IPS DF 6.9 (cell line): ENCODE measurements around the gene ARID4A.
"Not testable (repeated sequence)": the region's sequence is repeated elsewhere in the genome, so short reads cannot be mapped to it uniquely, and the experiment has no call there.

Experiments used
- DNase-seq: peaks from one replicate; pipeline ENCODE4 v3.0.0-alpha.2; 2013; ENCODE audit warnings: low read depth, low spot score
- H3K27ac ChIP-seq: one replicate; pipeline ENCODE4 v1.5.1; 2013; ENCODE audit warnings: low read length, control low read depth
- H3K27me3 ChIP-seq: 2 replicates; pipeline ENCODE4 v1.6.1; 2013; ENCODE audit warnings: mild to moderate bottlenecking, low read length; ENCODE audit not compliant: control insufficient read depth, insufficient read depth
- H3K36me3 ChIP-seq: 2 replicates; pipeline ENCODE4 v1.6.1; 2013; ENCODE audit warnings: low read length; ENCODE audit not compliant: control insufficient read depth, insufficient read depth
- H3K4me1 ChIP-seq: 2 replicates; pipeline ENCODE4 v1.6.1; 2013; ENCODE audit warnings: low read length; ENCODE audit not compliant: control insufficient read depth, insufficient read depth
- H3K4me3 ChIP-seq: 2 replicates; pipeline ENCODE4 v1.5.1; 2013; ENCODE audit warnings: mild to moderate bottlenecking, low read length
- H3K9me3 ChIP-seq: 2 replicates; pipeline ENCODE4 v1.6.1; 2013; ENCODE audit warnings: low read length, inconsistent platforms; ENCODE audit not compliant: control insufficient read depth, insufficient read depth
- WGBS: extraction: QIAGEN DNeasy Blood & Tissue Kit; methylation state at CpG from one replicate; pipeline ENCODE4 v1.1.7; 2013; ENCODE audit warnings: mixed read lengths, missing lambda C conversion rate; ENCODE audit not compliant: insufficient read length, insufficient coverage; 5-methylcytosine and 5-hydroxymethylcytosine counted together

The ARID4A gene

GRCh38 chr14:58313699-58314098, 15.3 kb downstream of the ARID4A start:
- WGBS: no CpG with 5 or more reads among the region's 1 CpG
- H3K4me1 ChIP-seq: no peaks in the 10 kb centered on the region
- H3K9me3 ChIP-seq: no peaks in the 10 kb centered on the region
- no peak overlapping the region for H3K27ac ChIP-seq
- no peak for DNase-seq
- H3K36me3 ChIP-seq: no peaks in the 10 kb centered on the region; the same call in 1 of the 2 replicates
- no peak overlapping the region for H3K4me3 ChIP-seq
- H3K27me3 ChIP-seq: no peaks in the 10 kb centered on the region

GRCh38 chr14:58315606-58316005, 17.3 kb downstream of the ARID4A start:
- Histone ChIP-seq H3K27me3 (no peaks in the 10 kb centered on the region), H3K36me3 (no peaks in the 10 kb centered on the region; the same call in 1 of the 2 replicates), H3K4me1 (no peaks in the 10 kb centered on the region), H3K9me3 (no peaks in the 10 kb centered on the region), H3K4me3 (no peak overlapping the region), H3K27ac (no peak overlapping the region)
- no CpG with 5 or more reads among the region's 1 CpG for WGBS
- no peak for DNase-seq

DNA sequence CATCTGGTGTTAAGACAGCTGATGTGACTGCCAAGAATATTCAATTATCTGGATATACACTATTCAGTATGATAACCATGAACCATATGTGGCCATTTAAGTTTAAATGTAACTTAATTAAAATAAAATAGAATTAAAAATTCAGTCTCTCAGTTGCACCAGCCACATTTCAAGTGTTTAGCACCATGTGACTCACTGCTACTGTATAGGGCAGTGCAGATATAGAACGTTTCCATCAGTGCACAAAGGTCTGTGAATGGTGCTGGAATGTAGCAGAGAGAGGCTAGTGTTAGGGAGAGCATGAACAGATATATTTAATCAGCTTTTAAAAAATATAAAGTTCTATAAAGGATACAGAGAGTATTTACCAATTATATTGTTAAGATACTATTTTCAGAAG, 28.7 kb downstream of the ARID4A start:
- Histone ChIP-seq H3K27ac (no peak overlapping the region), H3K4me3 (no peak overlapping the region), H3K27me3 (no peaks in the 10 kb centered on the region), H3K36me3 (no peaks in the 10 kb centered on the region; the same call in 1 of the 2 replicates), H3K9me3 (no peaks in the 10 kb centered on the region), H3K4me1 (no peaks in the 10 kb centered on the region; the same call in 1 of the 2 replicates)
- no peak for DNase-seq
- no CpG with 5 or more reads among the region's 1 CpG for WGBS

DNA sequence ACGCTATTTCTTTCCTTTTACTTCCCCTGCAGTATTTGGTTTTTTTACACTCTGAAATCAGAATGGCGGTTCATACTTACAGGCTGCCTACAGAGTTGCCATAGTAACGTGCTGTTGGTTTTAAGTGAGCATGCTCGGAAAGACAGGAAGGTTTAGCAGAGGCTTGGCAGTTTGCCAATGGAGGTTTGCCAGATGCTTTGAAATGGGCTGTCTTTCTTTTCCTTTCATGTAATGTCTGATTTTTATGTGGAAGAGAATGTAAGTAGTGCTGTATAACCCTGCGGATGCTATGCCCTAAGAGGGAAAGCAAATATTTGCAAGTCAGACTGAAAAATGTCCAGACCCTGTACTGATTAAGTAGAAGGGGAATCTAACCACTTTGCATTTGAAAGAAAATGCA, 32.8 kb downstream of the ARID4A start:
- no peaks in the 10 kb centered on the region; the same call in 1 of the 2 replicates for H3K36me3 ChIP-seq
- peak; percentile 11 for DNase-seq
- H3K4me3 ChIP-seq: no peak overlapping the region
- H3K27ac ChIP-seq: no peak overlapping the region
- H3K4me1 ChIP-seq: no peaks in the 10 kb centered on the region; the same call in 1 of the 2 replicates
- no peaks in the 10 kb centered on the region for H3K27me3 ChIP-seq
- H3K9me3 ChIP-seq: no peaks in the 10 kb centered on the region
- WGBS: no CpG with 5 or more reads among the region's 5 CpGs

GRCh38 chr14:58332561-58332960, 34.2 kb downstream of the ARID4A start:
- no peaks in the 10 kb centered on the region for H3K27me3 ChIP-seq
- H3K27ac ChIP-seq: no peak overlapping the region
- no peak overlapping the region for H3K4me3 ChIP-seq
- no peaks in the 10 kb centered on the region for H3K9me3 ChIP-seq
- WGBS: no CpG with 5 or more reads among the region's 3 CpGs
- H3K36me3 ChIP-seq: no peaks in the 10 kb centered on the region; the same call in 1 of the 2 replicates
- no peak for DNase-seq
- H3K4me1 ChIP-seq: no peaks in the 10 kb centered on the region; the same call in 1 of the 2 replicates

- not testable (repeated sequence) for H3K36me3 ChIP-seq, H3K4me3 ChIP-seq, H3K4me1 ChIP-seq, H3K9me3 ChIP-seq, H3K27me3 ChIP-seq, DNase-seq, H3K27ac ChIP-seq
- WGBS: no CpG with 5 or more reads among the region's 4 CpGs
Observed at GRCh38 chr14:58339666-58340065, 41.3 kb downstream of the ARID4A start.

- Histone ChIP-seq H3K27me3 (no peaks in the 10 kb centered on the region), H3K27ac (no peak overlapping the region), H3K4me3 (no peak overlapping the region), H3K4me1 (no peaks in the 10 kb centered on the region), H3K9me3 (no peaks in the 10 kb centered on the region), H3K36me3 (no peaks in the 10 kb centered on the region; the same call in 1 of the 2 replicates)
- DNase-seq: no peak
- WGBS: no CpG with 5 or more reads among the region's 4 CpGs
Observed at GRCh38 chr14:58341152-58341748, 42.9 kb downstream of the ARID4A start.

GRCh38 chr14:58343535-58343934, 45.2 kb downstream of the ARID4A start:
- not testable (repeated sequence) for H3K4me1 ChIP-seq, DNase-seq, H3K9me3 ChIP-seq, H3K4me3 ChIP-seq, H3K27me3 ChIP-seq, H3K27ac ChIP-seq, H3K36me3 ChIP-seq
- WGBS: no CpG with 5 or more reads among the region's 3 CpGs

DNA sequence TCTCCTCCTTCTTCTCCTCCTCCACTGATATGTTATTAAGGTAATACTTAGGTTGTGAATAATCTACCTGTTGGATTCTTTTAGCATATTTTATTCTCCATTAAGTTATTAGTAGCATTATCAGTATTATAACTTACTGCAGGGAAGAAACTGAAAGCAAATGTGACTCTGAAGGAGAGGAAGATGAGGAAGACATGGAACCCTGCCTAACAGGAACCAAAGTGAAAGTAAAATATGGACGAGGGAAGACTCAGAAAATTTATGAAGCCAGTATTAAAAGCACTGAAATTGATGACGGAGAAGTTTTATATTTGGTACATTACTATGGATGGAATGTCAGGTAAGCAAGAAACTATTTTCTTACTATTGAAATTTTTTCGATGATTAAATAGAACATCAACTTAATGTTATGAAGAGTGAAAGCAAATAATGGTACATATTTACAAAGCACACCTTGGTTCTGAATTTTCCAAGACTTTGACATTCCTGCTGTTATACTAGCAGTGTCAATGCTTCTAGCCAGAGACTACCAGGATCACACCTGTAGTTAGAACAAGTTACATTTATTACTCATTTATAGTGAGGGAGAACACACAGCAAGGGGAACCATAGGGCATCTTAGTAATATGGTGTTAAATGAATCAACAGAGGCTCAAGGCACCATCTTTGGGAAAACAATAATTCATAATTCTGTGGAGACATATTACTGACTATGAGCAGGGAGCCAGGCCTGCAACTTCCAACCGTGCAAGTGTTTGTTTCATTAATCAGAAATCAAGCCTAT, 55.4 kb downstream of the ARID4A start:
- Histone ChIP-seq H3K4me3 (no peak overlapping the region), H3K4me1 (no peaks in the 10 kb centered on the region), H3K27me3 (no peaks in the 10 kb centered on the region), H3K9me3 (no peaks in the 10 kb centered on the region), H3K27ac (no peak overlapping the region), H3K36me3 (no peaks in the 10 kb centered on the region)
- no CpG with 5 or more reads among the region's 4 CpGs for WGBS
- no peak for DNase-seq

DNA sequence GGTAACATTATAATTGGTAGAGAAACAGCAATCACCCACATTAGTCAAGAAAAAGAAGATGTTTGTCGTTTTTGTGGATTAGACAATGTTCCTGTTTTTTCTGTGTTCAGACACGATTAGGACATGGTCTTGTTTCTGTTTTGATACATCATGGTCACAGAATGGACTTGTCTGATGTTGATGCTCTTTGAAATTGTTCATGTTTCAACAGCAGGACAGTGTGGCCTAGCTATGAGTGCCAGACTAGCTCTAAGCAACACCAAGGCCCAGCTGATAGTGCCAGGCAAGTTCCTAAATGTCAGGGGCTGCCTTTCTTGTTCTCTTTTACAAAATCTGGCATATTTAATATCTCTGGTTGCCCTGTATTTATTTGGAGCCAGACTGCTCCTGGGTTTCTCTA, 56.5 kb downstream of the ARID4A start:
- no peaks in the 10 kb centered on the region for H3K4me1 ChIP-seq
- no CpG with 5 or more reads among the region's 2 CpGs for WGBS
- no peak for DNase-seq
- no peak overlapping the region for H3K4me3 ChIP-seq
- no peaks in the 10 kb centered on the region for H3K9me3 ChIP-seq
- no peak overlapping the region for H3K27ac ChIP-seq
- H3K36me3 ChIP-seq: no peaks in the 10 kb centered on the region
- no peaks in the 10 kb centered on the region for H3K27me3 ChIP-seq
